GM12801 (cell line): ENCODE results near the gene NOD2.

Experiments
- CTCF ChIP-seq: IDR thresholded peaks from one replicate; pipeline ENCODE4 v1.5.1; 2011; ENCODE audit warnings: control low read depth; ENCODE audit not compliant: insufficient read length; ENCODE audit errors: extremely low read depth

Gene NOD2

GRCh38 chr16:50742576-50743200, 49.3 kb downstream of the NOD2 start:
- TF ChIP-seq CTCF: no peak

GRCh38 chr16:50743581-50744225, 50.3 kb downstream of the NOD2 start:
- TF ChIP-seq CTCF: no peak

DNA sequence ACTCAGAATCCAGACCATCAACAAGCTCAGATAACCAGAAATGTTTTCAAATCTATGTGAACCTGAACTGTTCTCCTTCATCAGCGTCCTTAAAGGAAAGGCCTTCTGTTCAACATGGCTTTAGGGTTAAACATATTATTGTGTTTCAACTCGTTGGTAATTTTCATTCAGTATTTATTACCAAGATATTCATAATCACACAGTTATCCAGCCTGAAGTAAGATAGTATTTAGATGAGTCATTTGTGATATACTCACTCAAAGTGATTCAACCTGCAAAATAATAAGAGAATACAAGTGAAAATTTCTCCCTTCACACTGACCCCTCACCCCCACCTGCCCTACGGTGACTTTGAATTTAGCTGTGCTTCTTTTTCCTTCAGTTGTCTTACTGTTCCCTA, 51.5 kb downstream of the NOD2 start:
- TF ChIP-seq CTCF: no peak

- no peak for TF ChIP-seq CTCF
These were observed 52.5 kb downstream of the NOD2 start for GRCh38 chr16:50745940-50746339.

- TF ChIP-seq CTCF: no peak
These were observed 54.0 kb downstream of the NOD2 start for GRCh38 chr16:50747207-50747956.

DNA sequence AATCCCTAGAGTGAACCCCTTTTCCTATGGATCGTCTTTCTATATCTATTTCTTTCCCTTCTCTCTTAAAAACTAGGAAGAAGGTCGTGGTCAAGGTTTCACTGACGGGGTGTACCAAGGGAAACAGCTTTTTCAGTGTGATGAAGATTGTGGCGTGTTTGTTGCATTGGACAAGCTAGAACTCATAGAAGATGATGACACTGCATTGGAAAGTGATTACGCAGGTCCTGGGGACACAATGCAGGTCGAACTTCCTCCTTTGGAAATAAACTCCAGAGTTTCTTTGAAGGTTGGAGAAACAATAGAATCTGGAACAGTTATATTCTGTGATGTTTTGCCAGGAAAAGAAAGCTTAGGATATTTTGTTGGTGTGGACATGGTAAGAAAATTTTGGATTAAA, 58.1 kb downstream of the NOD2 start:
- TF ChIP-seq CTCF: no peak

- no peak for TF ChIP-seq CTCF
These were observed 59.2 kb downstream of the NOD2 start for GRCh38 chr16:50752471-50753235.
